H1 (cell line): ENCODE measurements around the gene GOLGA2. TPM values are rescaled to one million over a fixed set of nuclear protein-coding genes. Genes with fewer than 3 reads are reported as not detected.

Experiments
- ASH2L ChIP-seq: fragments of 200-600, 300-600 bp; sonication (generic); IDR thresholded peaks from one replicate; pipeline ENCODE4 v1.7.1; 2017; ENCODE audit warnings: low read length
- BACH1 ChIP-seq: IDR thresholded peaks from 2 replicates; pipeline ENCODE4 v1.6.1; 2012; ENCODE audit warnings: low read length, improper control_type of control experiment
- CHD7 ChIP-seq: fragments of 300-600 bp; sonication (generic); IDR thresholded peaks from 2 replicates; pipeline ENCODE4 v1.7.1; 2012; ENCODE audit warnings: low read length, moderate library complexity, mild to moderate bottlenecking, inconsistent platforms; ENCODE audit not compliant: insufficient replicate concordance
- CREB1 ChIP-seq: IDR thresholded peaks from 2 replicates; pipeline ENCODE4 v1.6.1; 2012; ENCODE audit warnings: inconsistent platforms
- EGR1 ChIP-seq: IDR thresholded peaks from 2 replicates; pipeline ENCODE4 v1.6.1; 2011; ENCODE audit warnings: low read depth, low read length, borderline replicate concordance
- KDM1A ChIP-seq: fragments of 200-600, 300-600 bp; sonication (generic); IDR thresholded peaks from 2 replicates; pipeline ENCODE4 v1.7.1; 2016; ENCODE audit warnings: mild to moderate bottlenecking, low read length, borderline replicate concordance
- RBBP5 ChIP-seq: IDR thresholded peaks from 2 replicates; pipeline ENCODE4 v1.7.1; 2012; ENCODE audit warnings: low read depth, mild to moderate bottlenecking, inconsistent platforms, low read length, moderate library complexity, borderline replicate concordance
- RNF2 ChIP-seq: fragments of 200-900, 300-1000 bp; sonication (generic); IDR thresholded peaks from 2 replicates; pipeline ENCODE4 v1.7.1; 2016; ENCODE audit warnings: borderline replicate concordance, low read depth, mild to moderate bottlenecking, antibody characterized with exemption, low read length; ENCODE audit not compliant: poor library complexity, severe bottlenecking; ENCODE audit errors: missing control alignments
- SP4 ChIP-seq: IDR thresholded peaks from 2 replicates; pipeline ENCODE4 v1.6.1; 2012; ENCODE audit warnings: low read length, inconsistent platforms
- SUZ12 ChIP-seq: fragments of 200-600 bp; sonication (generic); IDR thresholded peaks from 2 replicates; pipeline ENCODE4 v1.6.1; 2012; ENCODE audit warnings: mild to moderate bottlenecking, inconsistent platforms, low read length, moderate library complexity, mixed read lengths
- polyA plus RNA-seq, 7 experiments: library from polyadenylated mRNA; depleted of rRNA in 3 of 7; stranded (reverse) in 5 of 7; unstranded in 2 of 7; fragments of >200 nt in 5 of 7; fragments of 200-250 nt in 2 of 7; gene quantifications; 1 replicate in 5 of 7; 2 replicates in 1 of 7; 4 replicates in 1 of 7; pipeline versions ENCODE4 v1.2.1 to v1.2.3, GENCODE V29; 2011 to 2013; ENCODE audit warnings: missing spikeins in 2 of 7, mixed read lengths in 2 of 7
- total RNA-seq: library from RNA; stranded (reverse); fragmentation: NEBNext Ultra II Directional; extraction: Animal tissue kit (Norgen Biotek cat#: 25700); gene quantifications from 2 replicates; pipeline ENCODE4 v1.2.1, GENCODE V29; 2021
- TF ChIP-seq, protein P1 (sequence below): IDR thresholded peaks from 2 replicates; pipeline ENCODE4 v1.6.1; 2011; ENCODE audit warnings: low read length, improper control_type of control experiment

GOLGA2 gene
- total and polyA plus RNA-seq, 2 of the 8 experiments (the other 6 are each of a cell fraction or from before 2014, with no cell fraction given) = 13.1 to 43.6 TPM

- TF ChIP-seq CHD7 (no peak), SP4 (no peak), RBBP5 (no peak), SUZ12 (no peak), KDM1A (no peak), BACH1 (no peak), ASH2L (no peak), EGR1 (no peak), CREB1 (no peak), RNF2 (no peak)
- TF ChIP-seq, protein P1, sequence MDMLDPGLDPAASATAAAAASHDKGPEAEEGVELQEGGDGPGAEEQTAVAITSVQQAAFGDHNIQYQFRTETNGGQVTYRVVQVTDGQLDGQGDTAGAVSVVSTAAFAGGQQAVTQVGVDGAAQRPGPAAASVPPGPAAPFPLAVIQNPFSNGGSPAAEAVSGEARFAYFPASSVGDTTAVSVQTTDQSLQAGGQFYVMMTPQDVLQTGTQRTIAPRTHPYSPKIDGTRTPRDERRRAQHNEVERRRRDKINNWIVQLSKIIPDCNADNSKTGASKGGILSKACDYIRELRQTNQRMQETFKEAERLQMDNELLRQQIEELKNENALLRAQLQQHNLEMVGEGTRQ = no peak
Measured at GRCh38 chr9:128271512-128271911, 4.3 kb downstream of the GOLGA2 start (continued).
